PC-3 (cell line): ENCODE results near the gene CYBA. TPM values are rescaled to one million over a fixed set of nuclear protein-coding genes. Genes with fewer than 3 reads are reported as not detected.

ENCODE experiments used
- ATAC-seq: fragments of 200-7000 bp; cut with Tn5 transposase; 2 replicates; pipeline ENCODE4 v1.9.1; 2020; ENCODE audit warnings: mild to moderate bottlenecking, moderate library complexity
- BruUV-seq: library from RNA; stranded (reverse); fragments of 400-500 nt; replicated peaks from 2 replicates; lab custom pipeline; 2021; lab: Mats Ljungman, UMichigan
- CTCF ChIA-PET: fragments of 300-600 bp; sonication (Branson Sonifier 250); formaldehyde crosslinking; loops from one replicate; lab custom pipeline; 2022; ENCODE audit warnings: antibody characterized with exemption; lab: Charles Lee
- POLR2A ChIA-PET: fragments of 300-600 bp; sonication (Branson Sonifier 250); formaldehyde crosslinking; loops from one replicate; lab custom pipeline; 2022; ENCODE audit warnings: antibody characterized with exemption; ENCODE audit not compliant: unreplicated experiment; lab: Charles Lee
- DNase-seq: peaks from one replicate; pipeline ENCODE4 v3.0.0-alpha.2; 2015
- H2AFZ ChIP-seq: fragments of 300-600 bp; sonication (generic); 2 replicates; pipeline ENCODE4 v1.6.0; 2016; ENCODE audit warnings: antibody characterized with exemption, low read length
- H3F3A ChIP-seq: fragments of 300-600 bp; sonication (generic); one replicate; pipeline ENCODE4 v1.6.0; 2017; ENCODE audit warnings: antibody characterized with exemption, low read length, control low read depth, mild to moderate bottlenecking; ENCODE audit not compliant: unreplicated experiment
- H3K27ac ChIP-seq: fragments of 300-600 bp; sonication (generic); 2 replicates; pipeline ENCODE4 v1.5.1; 2016; ENCODE audit warnings: mild to moderate bottlenecking, low read length
- H3K27me3 ChIP-seq: fragments of 300-600 bp; sonication (generic); 2 replicates; pipeline ENCODE4 v1.6.1; 2016; ENCODE audit warnings: low read length, mixed read lengths
- H3K36me3 ChIP-seq: fragments of 300-600 bp; sonication (generic); 2 replicates; pipeline ENCODE4 v1.6.1; 2016; ENCODE audit warnings: low read depth, mixed run types, low read length, mixed read lengths
- H3K4me1 ChIP-seq: fragments of 300-600 bp; sonication (generic); 2 replicates; pipeline ENCODE4 v1.5.1; 2016; ENCODE audit warnings: low read length; ENCODE audit not compliant: insufficient read depth
- H3K4me2 ChIP-seq: fragments of 300-600 bp; sonication (generic); 2 replicates; pipeline ENCODE4 v1.6.0; 2016; ENCODE audit warnings: low read length
- H3K4me3 ChIP-seq: fragments of 300-600 bp; sonication (generic); 2 replicates; pipeline ENCODE4 v1.5.1; 2016; ENCODE audit warnings: mild to moderate bottlenecking, low read length, mixed read lengths
- H3K79me2 ChIP-seq: fragments of 300-600 bp; sonication (generic); 2 replicates; pipeline ENCODE4 v1.6.1; 2017; ENCODE audit warnings: low read length, mixed read lengths
- H3K9ac ChIP-seq: fragments of 300-600 bp; sonication (generic); 2 replicates; pipeline ENCODE4 v1.6.0; 2016; ENCODE audit warnings: mild to moderate bottlenecking, low read length
- H3K9me2 ChIP-seq: fragments of 300-600 bp; sonication (generic); replicated peaks from 2 replicates; pipeline ENCODE4 v1.6.1; 2016; ENCODE audit warnings: mixed run types, low read length, mixed read lengths
- H3K9me3 ChIP-seq: fragments of 300-600 bp; sonication (generic); 2 replicates; pipeline ENCODE4 v1.6.1; 2016; ENCODE audit warnings: low read length, mixed read lengths
- H4K20me1 ChIP-seq: fragments of 300-600 bp; sonication (generic); 2 replicates; pipeline ENCODE4 v1.6.1; 2016; ENCODE audit warnings: low read length, mixed read lengths
- EZH2 ChIP-seq: fragments of 300-600 bp; sonication (generic); IDR thresholded peaks from one replicate; pipeline ENCODE4 v1.6.1; 2017; ENCODE audit warnings: antibody characterized with exemption, mild to moderate bottlenecking, low read length; ENCODE audit not compliant: unreplicated experiment
- EZH2phosphoT487 ChIP-seq: fragments of 300-600 bp; sonication (generic); IDR thresholded peaks from 2 replicates; pipeline ENCODE4 v1.6.1; 2018; ENCODE audit warnings: mild to moderate bottlenecking, antibody characterized with exemption, low read length, borderline replicate concordance
- intact Hi-C: fragments of 100-400 bp; cut with micrococcal nuclease; formaldehyde crosslinking; loops from 2 replicates; pipeline ENCODE4 v1.9.0; 2023
- total RNA-seq: library from RNA; depleted of rRNA; stranded (reverse); fragments of >200 nt; gene quantifications from 2 replicates; pipeline ENCODE4 v1.2.3, GENCODE V29; 2014
- TF ChIP-seq, protein P1 (sequence below): fragments of 300-600 bp; sonication (generic); conservative IDR thresholded peaks from 2 replicates; pipeline ENCODE4 v1.5.1; 2017; ENCODE audit warnings: antibody characterized with exemption, low read depth, mild to moderate bottlenecking, low read length

The CYBA gene
- total RNA-seq, 1 experiment from 2014 or later = not detected

GRCh38 chr16:88687254-88687576, 36.4 kb upstream of the CYBA start:
- Histone ChIP-seq H4K20me1 (no peaks in the 10 kb centered on the region), H3F3A (no peaks in the 10 kb centered on the region), H3K9ac (no peak overlapping the region), H3K4me1 (0 out of 2 replicates have a peak, but pooled peaks cover 3% of the 10 kb centered on the region), H3K27ac (no peak overlapping the region), H3K4me2 (no peak overlapping the region), H2AFZ (no peak overlapping the region), H3K9me3 (no peaks in the 10 kb centered on the region), H3K36me3 (no peaks in the 10 kb centered on the region), H3K9me2 (no peaks in the 10 kb centered on the region), H3K79me2 (no peaks in the 10 kb centered on the region), H3K4me3 (no peak overlapping the region), H3K27me3 (no peaks in the 10 kb centered on the region)
- intact Hi-C loops = no loop called here
- DNase-seq = no peak
- BruUV-seq = no TSS peak
- TF ChIP-seq EZH2phosphoT487 (no peak), EZH2 (no peak)
- TF ChIP-seq, protein P1, sequence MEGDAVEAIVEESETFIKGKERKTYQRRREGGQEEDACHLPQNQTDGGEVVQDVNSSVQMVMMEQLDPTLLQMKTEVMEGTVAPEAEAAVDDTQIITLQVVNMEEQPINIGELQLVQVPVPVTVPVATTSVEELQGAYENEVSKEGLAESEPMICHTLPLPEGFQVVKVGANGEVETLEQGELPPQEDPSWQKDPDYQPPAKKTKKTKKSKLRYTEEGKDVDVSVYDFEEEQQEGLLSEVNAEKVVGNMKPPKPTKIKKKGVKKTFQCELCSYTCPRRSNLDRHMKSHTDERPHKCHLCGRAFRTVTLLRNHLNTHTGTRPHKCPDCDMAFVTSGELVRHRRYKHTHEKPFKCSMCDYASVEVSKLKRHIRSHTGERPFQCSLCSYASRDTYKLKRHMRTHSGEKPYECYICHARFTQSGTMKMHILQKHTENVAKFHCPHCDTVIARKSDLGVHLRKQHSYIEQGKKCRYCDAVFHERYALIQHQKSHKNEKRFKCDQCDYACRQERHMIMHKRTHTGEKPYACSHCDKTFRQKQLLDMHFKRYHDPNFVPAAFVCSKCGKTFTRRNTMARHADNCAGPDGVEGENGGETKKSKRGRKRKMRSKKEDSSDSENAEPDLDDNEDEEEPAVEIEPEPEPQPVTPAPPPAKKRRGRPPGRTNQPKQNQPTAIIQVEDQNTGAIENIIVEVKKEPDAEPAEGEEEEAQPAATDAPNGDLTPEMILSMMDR = no peak
- no peak for ATAC-seq
- POLR2A ChIA-PET = no interaction called here
- CTCF ChIA-PET = no interaction called here

GRCh38 chr16:88686439-88687253, 35.8 kb upstream of the CYBA start, which contains the start of gene SNAI3:
Gene SNAI3 (minus strand): TSS chr16:88686507. CDS start chr16:88686406, 101 bp downstream.
- H2AFZ ChIP-seq = peak within 1 kb of the TSS; percentile 89
- ATAC-seq = peak; percentile 90
- H3K79me2 ChIP-seq = no peaks in the 10 kb centered on the region
- H3K4me3 ChIP-seq = peak within 1 kb of the TSS; percentile 72
- ChIA-PET CTCF (no interaction called here), POLR2A (no interaction called here)
- no peaks in the 10 kb centered on the region for H3K9me3 ChIP-seq
- no peaks in the 10 kb centered on the region for H3F3A ChIP-seq
- H4K20me1 ChIP-seq = no peaks in the 10 kb centered on the region
- BruUV-seq = no TSS peak
- H3K9me2 ChIP-seq = no peaks in the 10 kb centered on the region
- intact Hi-C loops = loop anchor here (1.0 kb wide), 1 partner anchor 23 kb away; the partner anchor contains the start of gene MVD
- H3K27me3 ChIP-seq = no peaks in the 10 kb centered on the region
- H3K9ac ChIP-seq = no peak within 1 kb of the TSS
- 0 out of 2 replicates have a peak, but pooled peaks cover 3% of the 10 kb centered on the region for H3K4me1 ChIP-seq
- no peaks in the 10 kb centered on the region for H3K36me3 ChIP-seq
- DNase-seq = peak; percentile 76
- TF ChIP-seq, protein P1 = no peak
- TF ChIP-seq EZH2 (no peak), EZH2phosphoT487 (no peak)
- H3K4me2 ChIP-seq = peak within 1 kb of the TSS; percentile 97
- H3K27ac ChIP-seq = no peak within 1 kb of the TSS

DNA sequence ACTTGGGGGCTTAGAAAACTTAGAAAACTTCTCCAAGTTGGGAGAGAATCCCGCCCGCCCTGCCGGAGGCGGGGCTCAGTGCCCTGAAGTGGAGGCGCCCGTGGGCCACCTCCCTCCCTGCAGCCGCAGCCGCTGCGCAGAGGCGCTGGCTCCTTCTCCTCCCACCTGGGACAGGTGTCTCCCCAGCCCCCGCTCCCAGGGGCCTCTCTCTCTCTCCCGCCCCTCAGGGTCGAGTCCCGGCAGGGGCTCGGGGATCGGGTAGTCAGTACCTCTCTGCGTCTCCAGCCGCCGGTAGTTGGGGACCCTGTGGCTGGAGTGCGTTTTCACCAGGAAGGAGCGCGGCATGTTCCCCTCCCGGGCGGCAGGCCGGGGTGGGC, 35.2 kb upstream of the CYBA start:
- CTCF ChIA-PET = no interaction called here
- POLR2A ChIA-PET = no interaction called here
- no peak overlapping the region for H3K9ac ChIP-seq

More for the DNA sequence above, 35.2 kb upstream of the CYBA start:
- Histone ChIP-seq H4K20me1 (no peaks in the 10 kb centered on the region), H2AFZ (peak overlapping the region; percentile 89), H3K36me3 (no peaks in the 10 kb centered on the region), H3K27me3 (no peaks in the 10 kb centered on the region), H3F3A (no peaks in the 10 kb centered on the region), H3K4me1 (0 out of 2 replicates have a peak, but pooled peaks cover 3% of the 10 kb centered on the region), H3K79me2 (no peaks in the 10 kb centered on the region), H3K4me2 (peak overlapping the region; percentile 97), H3K4me3 (peak overlapping the region; percentile 72), H3K9me3 (no peaks in the 10 kb centered on the region), H3K27ac (no peak overlapping the region), H3K9me2 (no peaks in the 10 kb centered on the region)
- TF ChIP-seq EZH2 (no peak), EZH2phosphoT487 (no peak)
- TF ChIP-seq, protein P1 = no peak
- ATAC-seq (peak; percentile 57), DNase-seq (peak; percentile 26)
- intact Hi-C loops = loop anchor here (1.0 kb wide), 1 partner anchor 23 kb away; the partner anchor contains the start of gene MVD
- BruUV-seq = no TSS peak
